ENCODE data around the gene KRTAP5-4.

KRTAP5-4 gene

DNA sequence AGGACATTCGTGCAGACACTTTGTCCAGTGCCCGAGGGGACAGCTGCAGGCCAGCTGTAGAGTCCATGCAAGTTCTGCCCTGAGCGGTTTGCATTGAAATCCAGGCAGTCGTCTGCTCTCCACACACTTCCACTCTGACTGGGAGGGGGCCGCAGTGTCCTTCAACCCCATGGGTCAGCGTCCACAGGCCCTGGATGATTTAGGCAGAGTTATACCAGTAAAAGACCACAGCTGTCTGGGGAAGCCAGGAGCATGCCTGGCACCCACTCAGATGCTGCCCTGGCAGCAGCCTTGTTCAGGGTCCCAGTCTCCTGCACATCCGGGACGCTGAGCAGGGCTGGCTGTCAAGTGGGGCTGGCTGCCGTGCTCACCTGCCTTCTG is 34.1 kb upstream of the KRTAP5-4 start:
- Mint-ChIP-seq H3K4me3 (no peak overlapping the region), H3K27ac (no peak overlapping the region), H3K27me3 (peaks cover 36% of the 10 kb centered on the region), H3K4me1 (peaks cover 9% of the 10 kb centered on the region), H3K9me3 (no peaks in the 10 kb centered on the region), H3K36me3 (ENCODE audit: low read depth) (no peaks in the 10 kb centered on the region)
- ATAC-seq: no peak
- no peak for DNase-seq

DNA sequence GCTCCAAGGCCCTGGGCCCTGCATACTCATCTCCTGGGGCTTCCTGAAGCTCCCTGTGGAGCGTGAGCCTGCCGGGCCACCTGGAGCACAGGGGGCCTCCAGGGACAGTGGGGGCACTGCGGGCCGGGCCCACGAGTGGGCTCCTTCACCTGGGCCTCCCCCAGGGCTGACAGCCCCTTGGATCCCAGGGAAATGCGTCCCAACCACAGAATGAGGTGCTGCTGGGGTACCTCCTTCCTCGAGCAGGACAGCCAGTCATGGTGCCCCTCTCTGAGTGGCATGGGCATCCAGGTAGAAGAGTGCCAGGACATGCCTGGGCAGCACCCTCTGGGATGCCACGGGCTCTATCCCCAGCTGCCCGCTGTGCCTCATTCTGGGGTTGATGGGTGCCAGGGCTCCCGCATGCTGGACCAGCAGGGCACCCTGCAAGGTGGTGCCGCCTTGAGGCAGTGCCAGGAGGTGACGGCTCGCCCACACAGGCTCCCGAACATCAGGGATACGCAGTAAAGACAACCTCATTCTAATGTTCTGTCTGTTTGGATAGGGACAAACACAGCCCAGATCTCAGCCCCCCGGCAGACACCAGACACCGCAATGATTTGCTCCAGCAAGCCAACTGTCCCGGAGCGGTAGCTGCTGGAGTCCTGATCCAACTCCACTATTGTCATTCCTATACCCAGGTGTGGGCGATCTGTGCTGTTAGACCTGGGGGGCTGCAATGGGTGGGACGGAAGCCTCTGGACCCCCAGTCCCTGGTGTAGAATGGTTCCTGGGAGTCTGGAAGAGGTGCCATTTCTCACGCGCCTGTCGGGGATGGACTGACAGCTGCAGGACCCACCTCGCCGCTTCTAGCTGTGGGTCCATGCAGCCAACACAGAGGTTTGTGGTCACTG is 33.5 kb upstream of the KRTAP5-4 start:
- no peak overlapping the region for H3K27ac Mint-ChIP-seq

DNA sequence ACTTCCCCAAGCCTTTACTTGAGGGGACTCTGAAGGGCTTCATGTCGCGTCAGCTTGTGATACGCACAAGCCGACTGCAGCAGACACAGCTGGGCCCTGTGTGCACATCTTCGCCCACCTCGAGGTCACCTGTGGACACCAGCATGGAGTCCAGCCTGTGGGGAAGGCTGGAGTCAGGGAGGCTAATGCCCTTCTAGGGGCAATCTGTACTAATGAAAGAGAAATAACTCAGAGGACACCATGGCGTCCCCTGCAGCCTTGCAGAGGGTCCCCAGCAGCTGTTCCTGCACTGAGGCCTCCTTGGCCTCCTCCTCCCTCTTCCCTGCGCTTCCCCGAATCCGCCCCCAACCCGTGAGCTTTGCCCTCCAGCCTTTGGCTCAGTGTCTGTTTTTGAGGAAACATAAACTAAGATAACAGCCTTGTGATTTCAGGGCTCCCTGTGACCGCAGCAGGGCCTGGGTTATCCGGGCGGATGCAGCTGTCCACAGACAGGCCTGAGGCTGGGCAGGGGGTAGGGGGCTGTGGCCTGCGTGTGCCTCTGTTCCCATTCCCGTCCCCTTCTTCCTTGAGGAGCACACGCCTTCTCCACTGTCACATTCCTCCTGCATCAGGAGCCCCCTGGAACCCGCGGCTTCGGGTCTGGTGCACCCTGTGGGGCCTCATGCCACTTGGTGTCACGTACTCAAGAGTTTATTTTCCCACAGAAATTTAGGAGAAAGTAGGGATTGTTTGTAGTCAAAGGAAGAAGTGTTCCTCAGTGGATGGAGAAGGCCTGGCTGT is 32.6 kb upstream of the KRTAP5-4 start:
- Mint-ChIP-seq H3K27ac (no peak overlapping the region), H3K4me3 (no peak overlapping the region), H3K36me3 (ENCODE audit: low read depth) (no peaks in the 10 kb centered on the region), H3K27me3 (peaks cover 26% of the 10 kb centered on the region), H3K9me3 (no peaks in the 10 kb centered on the region), H3K4me1 (peaks cover 3% of the 10 kb centered on the region)
- ATAC-seq (no peak), DNase-seq (no peak)

More for the DNA sequence above, 33.5 kb upstream of the KRTAP5-4 start:
- Mint-ChIP-seq H3K4me1 (peaks cover 9% of the 10 kb centered on the region), H3K9me3 (no peaks in the 10 kb centered on the region), H3K27me3 (peaks cover 34% of the 10 kb centered on the region), H3K4me3 (no peak overlapping the region), H3K36me3 (ENCODE audit: low read depth) (no peaks in the 10 kb centered on the region)
- no peak for ATAC-seq
- no peak for DNase-seq

DNA sequence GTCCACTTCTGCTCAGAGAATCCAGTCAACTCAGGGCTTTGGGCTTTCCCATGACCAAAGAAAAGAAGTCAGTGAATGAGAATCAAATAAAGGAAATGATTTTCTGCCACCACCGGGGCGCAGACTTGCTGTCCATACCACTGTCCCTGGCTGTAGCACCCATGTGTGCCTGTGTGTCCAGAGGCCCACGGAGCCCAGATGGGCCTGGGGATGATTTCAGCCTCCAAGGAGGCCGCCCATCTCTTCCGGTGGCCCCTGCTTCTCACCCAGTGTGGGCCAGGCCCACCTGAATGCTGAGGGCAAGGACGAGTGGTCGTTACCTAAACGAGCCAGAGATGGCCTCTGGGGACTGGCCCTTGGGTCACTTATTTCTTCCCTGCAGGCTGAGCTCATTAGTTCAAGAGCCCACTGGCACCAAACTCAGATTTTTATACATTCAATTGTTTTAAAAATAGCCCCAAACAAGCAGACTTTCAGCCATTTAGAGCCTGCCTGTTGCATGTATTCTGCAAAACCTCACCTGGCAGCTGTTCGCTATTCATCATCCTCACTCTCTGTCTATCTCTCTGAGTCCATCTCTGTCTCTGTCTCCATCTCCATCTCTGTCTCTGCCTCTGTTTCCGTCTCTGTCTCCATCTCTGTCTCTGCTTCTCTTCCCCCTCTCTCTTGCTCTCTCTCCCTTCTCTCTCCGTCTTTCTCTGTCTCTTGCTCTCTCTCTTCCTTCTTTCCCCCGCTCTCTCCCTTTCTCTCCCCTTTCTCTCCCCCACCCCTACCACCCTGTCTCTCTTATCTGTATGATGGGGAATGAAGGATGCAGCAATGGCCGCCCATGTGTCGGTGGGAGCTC is 31.8 kb upstream of the KRTAP5-4 start:
- H3K27me3 Mint-ChIP-seq: peaks cover 23% of the 10 kb centered on the region
- no peak overlapping the region for H3K4me3 Mint-ChIP-seq
- H3K27ac Mint-ChIP-seq: no peak overlapping the region
- H3K4me1 Mint-ChIP-seq: peaks cover 2% of the 10 kb centered on the region
- no peaks in the 10 kb centered on the region for H3K9me3 Mint-ChIP-seq
- no peaks in the 10 kb centered on the region for H3K36me3 Mint-ChIP-seq (ENCODE audit: low read depth)
- no peak for ATAC-seq
- DNase-seq: no peak

DNA sequence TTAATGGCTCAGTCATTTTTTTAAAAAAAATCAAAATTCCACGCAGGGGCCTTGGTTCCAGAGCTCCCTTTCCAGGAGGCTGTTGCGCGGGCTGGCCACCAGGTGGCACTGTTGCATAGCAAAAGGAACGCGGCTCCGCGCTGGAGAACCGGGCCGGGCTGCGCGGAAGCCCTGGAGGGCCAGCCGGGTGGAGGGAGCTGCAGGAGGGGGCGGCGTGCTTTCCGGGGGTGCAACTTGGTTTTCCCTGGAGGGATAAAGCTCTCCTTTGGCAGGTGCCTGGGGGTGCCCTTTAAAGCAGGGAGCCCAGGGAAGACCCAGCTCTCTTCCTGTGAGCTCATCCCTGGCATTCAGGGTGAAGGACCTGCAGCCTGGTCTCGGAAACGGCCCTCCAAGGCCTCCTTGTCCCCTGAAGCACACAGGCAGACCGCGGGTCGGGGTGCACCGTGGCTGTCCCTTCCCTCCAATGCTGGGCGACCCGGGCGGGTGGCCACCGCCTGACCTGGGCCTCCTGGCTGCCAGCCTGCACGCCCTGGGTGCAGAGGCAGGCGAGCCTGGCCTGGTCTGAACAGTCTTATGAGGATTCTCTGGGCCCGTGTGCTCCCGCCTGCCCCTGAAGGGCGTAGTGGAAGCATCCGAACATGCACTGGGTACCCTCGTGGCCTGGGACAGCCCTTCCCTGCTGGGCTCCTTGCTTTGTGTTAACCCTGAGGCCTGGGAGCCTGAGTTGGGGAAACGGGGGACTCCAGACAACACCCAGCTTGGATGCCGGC is 31.0 kb upstream of the KRTAP5-4 start:
- no peaks in the 10 kb centered on the region for H3K9me3 Mint-ChIP-seq
- ATAC-seq: peak; percentile 76

DNA sequence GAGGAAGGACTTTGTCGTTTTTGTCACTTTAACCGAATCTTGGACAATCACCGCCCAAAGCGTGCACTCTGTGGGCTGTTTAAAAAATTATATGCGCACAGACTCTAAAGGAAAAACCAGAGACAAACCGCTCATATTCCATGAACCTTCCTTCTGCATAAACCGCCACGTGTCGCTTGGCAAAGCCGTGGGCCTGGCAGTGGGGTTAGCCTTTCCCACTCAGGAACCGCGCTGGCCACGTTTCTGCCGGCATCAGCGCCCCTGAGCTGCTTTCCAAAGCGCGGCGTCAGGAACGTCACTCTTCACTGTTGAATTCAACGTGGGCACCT is 30.5 kb upstream of the KRTAP5-4 start:
- Mint-ChIP-seq H3K36me3 (ENCODE audit: low read depth) (no peaks in the 10 kb centered on the region), H3K9me3 (no peaks in the 10 kb centered on the region), H3K4me1 (peaks cover 2% of the 10 kb centered on the region), H3K27me3 (peaks cover 20% of the 10 kb centered on the region), H3K27ac (no peak overlapping the region), H3K4me3 (no peak overlapping the region)
- ATAC-seq: no peak
- DNase-seq: no peak

More for the DNA sequence above, 31.0 kb upstream of the KRTAP5-4 start:
- peaks cover 23% of the 10 kb centered on the region for H3K27me3 Mint-ChIP-seq
- H3K4me3 Mint-ChIP-seq: no peak overlapping the region
- DNase-seq: peak; percentile 79
- H3K4me1 Mint-ChIP-seq: peaks cover 2% of the 10 kb centered on the region
- no peak overlapping the region for H3K27ac Mint-ChIP-seq
- H3K36me3 Mint-ChIP-seq (ENCODE audit: low read depth): no peaks in the 10 kb centered on the region

DNA sequence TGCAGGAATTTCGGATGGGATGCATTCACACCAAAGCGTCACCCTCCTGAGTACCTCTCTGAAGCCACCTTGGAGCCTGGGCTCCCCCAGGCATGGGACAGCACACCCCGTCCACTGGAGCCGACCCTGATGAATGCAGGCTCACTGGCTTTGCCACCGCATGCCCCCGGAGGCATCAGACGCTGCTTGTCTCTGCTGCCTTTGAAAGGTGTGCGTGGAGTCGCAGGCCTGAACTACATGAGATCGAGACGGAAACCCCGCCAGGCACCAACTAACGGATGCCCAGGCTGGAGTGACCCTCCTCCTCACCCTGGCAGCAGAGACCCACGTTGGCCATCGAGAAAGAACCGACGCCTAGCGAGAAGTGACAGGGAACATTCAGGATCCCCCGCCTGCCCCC is 30.1 kb upstream of the KRTAP5-4 start:
- peaks cover 2% of the 10 kb centered on the region for H3K4me1 Mint-ChIP-seq
- H3K27ac Mint-ChIP-seq: no peak overlapping the region
- DNase-seq: no peak
- peaks cover 20% of the 10 kb centered on the region for H3K27me3 Mint-ChIP-seq
- ATAC-seq: no peak
- no peak overlapping the region for H3K4me3 Mint-ChIP-seq
- no peaks in the 10 kb centered on the region for H3K36me3 Mint-ChIP-seq (ENCODE audit: low read depth)
- H3K9me3 Mint-ChIP-seq: no peaks in the 10 kb centered on the region

DNA sequence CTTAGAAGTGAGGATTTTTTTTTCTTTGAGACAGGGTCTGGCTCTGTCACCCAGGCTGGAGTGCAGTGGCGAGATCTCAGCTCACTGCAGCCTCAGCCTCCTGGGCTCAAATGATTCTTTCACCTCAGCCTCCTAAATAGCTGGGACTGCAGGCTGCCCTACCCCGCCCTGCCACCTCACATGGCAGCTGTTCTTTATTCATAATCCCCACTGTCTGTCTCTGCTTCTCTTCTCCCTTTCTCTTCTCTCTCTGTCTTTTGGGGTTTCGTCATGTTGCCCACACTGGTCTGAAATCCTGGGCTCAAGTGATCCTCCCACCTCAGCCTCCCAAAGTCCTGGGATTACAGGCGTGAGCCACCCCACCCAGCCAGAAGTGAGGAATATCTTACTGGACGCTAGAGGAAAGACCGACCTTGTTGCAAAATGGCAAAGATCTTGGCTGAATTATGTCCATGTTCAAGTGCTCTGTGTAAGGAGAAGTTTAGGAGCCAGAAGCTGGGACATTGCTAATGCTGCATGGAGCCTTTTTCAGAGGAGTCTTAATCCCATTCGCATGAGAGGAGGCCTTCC is 29.6 kb upstream of the KRTAP5-4 start:
- Mint-ChIP-seq H3K9me3 (no peaks in the 10 kb centered on the region), H3K4me3 (no peak overlapping the region), H3K27ac (no peak overlapping the region), H3K36me3 (ENCODE audit: low read depth) (no peaks in the 10 kb centered on the region), H3K4me1 (peaks cover 2% of the 10 kb centered on the region), H3K27me3 (peaks cover 18% of the 10 kb centered on the region)
- ATAC-seq (no peak), DNase-seq (no peak)

DNA sequence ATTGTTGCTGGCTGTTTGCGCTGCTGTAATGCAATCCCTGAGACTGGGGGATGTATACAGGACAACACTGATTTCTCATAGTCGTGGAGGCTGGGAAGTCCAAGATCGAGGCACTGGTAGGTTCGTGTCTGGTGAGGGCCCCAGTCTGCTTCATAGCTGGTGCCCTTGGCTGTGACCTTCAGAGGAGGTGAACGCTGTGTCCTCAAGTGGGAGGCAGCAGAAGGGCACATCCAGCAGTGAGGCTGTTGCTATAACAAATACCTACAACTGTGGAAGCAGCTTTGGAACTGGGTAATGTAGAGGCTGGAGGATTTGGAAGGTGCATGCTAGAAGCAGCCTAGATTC is 29.0 kb upstream of the KRTAP5-4 start:
- Mint-ChIP-seq H3K36me3 (ENCODE audit: low read depth) (no peaks in the 10 kb centered on the region), H3K4me3 (no peak overlapping the region), H3K27me3 (peaks cover 16% of the 10 kb centered on the region), H3K9me3 (no peaks in the 10 kb centered on the region), H3K4me1 (peaks cover 2% of the 10 kb centered on the region), H3K27ac (no peak overlapping the region)
- ATAC-seq (no peak), DNase-seq (no peak)

DNA sequence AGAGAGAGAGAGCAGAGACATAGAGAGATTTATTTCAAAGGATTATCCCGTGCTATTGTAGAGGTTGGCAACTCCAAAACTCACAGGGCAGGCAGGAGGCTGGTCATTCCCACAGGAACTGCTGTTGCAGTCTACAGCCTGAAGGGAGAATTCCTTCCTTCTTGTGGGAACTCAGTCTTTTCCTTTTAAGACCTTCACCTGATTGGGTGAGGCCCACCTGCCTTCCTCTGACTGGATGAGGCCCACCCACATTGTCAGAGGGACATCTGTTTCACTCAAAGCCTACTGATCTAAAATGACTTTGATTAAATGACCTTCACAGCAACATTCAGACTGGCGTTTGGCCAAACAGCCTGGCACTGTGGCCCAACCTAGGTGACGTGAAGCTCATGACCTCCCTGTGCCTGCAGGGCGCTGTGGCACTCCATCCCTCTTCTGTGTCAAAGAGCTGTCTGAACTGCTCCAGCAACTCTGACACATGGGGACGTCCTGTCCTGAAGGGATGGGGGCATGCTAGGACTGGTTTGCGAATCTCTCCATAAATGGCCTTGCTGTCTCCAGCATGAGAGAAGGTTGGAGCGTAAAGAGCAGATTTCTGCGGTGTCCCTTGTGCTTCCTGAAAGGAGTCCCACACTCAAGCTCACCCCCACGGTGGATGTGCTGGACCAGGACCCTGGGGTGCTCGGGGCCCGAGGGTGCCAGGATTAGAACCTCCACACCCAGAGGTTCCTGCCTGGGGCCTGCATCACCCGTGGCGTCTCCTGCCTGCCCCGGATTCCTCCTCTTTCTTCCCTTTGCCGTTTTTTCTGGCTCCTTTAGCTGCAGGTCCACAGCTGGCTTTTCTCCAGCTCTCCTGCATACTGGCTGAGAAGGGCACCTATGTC is 28.3 kb upstream of the KRTAP5-4 start:
- Mint-ChIP-seq H3K27ac (no peak overlapping the region), H3K9me3 (no peaks in the 10 kb centered on the region), H3K4me3 (no peak overlapping the region), H3K36me3 (ENCODE audit: low read depth) (no peaks in the 10 kb centered on the region), H3K27me3 (peaks cover 16% of the 10 kb centered on the region), H3K4me1 (peaks cover 2% of the 10 kb centered on the region)
- ATAC-seq: no peak
- DNase-seq: no peak

DNA sequence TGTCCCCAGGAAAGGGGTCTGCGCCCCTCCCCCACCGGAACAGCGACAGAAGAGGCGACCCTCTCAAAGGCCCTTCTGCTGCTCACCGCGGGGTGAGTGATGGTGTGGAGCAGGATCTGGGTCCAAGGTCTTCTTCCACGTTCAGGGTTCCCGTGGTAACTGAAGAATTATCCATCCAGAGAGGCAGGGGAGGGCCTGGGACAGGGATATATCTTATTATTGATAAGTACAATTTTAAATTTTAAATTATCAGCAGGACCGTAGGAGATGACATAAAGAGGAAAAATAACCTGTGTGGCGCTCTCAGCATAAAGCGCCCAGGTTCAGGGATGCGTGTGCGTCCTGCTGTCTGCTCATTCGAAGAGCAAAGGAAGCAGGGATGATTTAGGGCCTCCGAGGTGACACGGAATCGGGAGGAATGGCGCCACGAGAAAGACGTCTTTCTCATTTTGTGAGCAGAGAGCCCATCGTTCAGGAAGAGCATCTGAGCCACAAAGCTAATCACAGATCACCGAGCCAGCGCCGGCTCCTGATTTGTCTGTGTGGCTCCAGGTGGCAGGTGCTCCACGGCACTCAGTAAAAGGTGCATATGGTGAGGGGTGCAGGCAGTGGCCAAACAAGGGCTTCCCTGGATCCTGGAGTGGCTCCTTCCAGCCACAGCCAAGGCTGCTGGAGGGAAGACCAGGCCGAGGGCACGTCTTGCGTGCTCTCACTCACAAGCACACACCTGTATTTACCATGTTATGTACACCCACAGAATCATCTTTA is 26.9 kb upstream of the KRTAP5-4 start:
- H3K27me3 Mint-ChIP-seq: peaks cover 10% of the 10 kb centered on the region
- DNase-seq: no peak
- peaks cover 2% of the 10 kb centered on the region for H3K4me1 Mint-ChIP-seq
- H3K27ac Mint-ChIP-seq: no peak overlapping the region
- no peak overlapping the region for H3K4me3 Mint-ChIP-seq
- ATAC-seq: no peak
- H3K9me3 Mint-ChIP-seq: no peaks in the 10 kb centered on the region
- H3K36me3 Mint-ChIP-seq (ENCODE audit: low read depth): no peaks in the 10 kb centered on the region

DNA sequence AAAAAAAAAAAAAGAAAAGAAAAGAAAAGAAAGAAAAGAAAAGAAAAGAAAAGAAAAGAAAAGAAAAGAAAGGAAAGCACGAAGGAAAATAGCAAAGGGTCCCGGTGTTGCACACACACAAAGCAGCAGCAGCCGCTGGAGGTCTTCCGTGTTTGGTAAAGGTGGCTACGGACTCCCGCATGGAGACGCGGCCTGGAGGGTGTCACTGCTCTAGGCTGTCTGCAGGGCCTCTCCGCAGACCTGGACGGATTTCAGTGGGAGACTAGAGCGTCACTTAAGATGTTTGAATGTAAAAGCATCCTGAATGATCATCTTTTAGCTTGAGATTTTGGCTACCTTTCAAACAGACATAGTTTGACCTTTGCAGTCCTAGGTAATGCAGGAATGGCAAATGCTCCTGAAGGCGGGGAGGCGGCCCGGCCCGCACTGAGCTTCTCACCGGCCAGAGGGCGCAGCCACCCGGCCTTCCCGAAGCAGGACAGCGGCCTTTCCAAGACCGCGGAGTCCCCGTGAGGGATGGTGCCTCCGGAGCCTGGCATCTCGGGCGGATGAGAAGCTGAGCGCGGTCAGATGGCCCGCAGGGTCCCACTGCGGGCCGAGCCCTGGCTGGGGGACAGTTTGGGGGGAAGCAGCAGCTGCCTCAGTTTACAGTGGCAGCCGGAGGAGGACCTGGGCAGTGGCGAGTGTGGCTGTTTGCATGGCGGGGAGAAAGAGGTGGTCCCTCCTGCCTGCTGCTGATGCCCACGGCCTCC is 26.1 kb upstream of the KRTAP5-4 start:
- H3K27ac Mint-ChIP-seq: no peak overlapping the region
- H3K9me3 Mint-ChIP-seq: no peaks in the 10 kb centered on the region
- H3K4me1 Mint-ChIP-seq: peaks cover 2% of the 10 kb centered on the region
- DNase-seq (no peak), ATAC-seq (no peak)
- H3K36me3 Mint-ChIP-seq (ENCODE audit: low read depth): no peaks in the 10 kb centered on the region
- peaks cover 8% of the 10 kb centered on the region for H3K27me3 Mint-ChIP-seq
- H3K4me3 Mint-ChIP-seq: no peak overlapping the region

All from activated naive CD8-positive, alpha-beta T cell treated with anti-CD3 and anti-CD28 coated beads, Interleukin-2, amount 50 U/mL, for 24 hours (primary cell).